K562 (cell line): Measurements from ENCODE around the gene LYZL4. TPM values are rescaled to one million over a fixed set of nuclear protein-coding genes. Genes with fewer than 3 reads are reported as not detected.

Experiments
- ATAC-seq: fragments of 200-7000 bp; cut with Tn5 transposase; 3 replicates; pipeline ENCODE4 v1.9.1; 2020; ENCODE audit warnings: moderate library complexity
- BruUV-seq: library from RNA; stranded (reverse); fragments of 400-500 nt; replicated peaks from 2 replicates; lab custom pipeline; 2021; lab: Mats Ljungman, UMichigan
- CTCF ChIA-PET: fragments of 300-600 bp; formaldehyde crosslinking; extraction: SDS; loops from one replicate; lab custom pipeline; 2021; ENCODE audit warnings: low intra/inter-chr PET ratio; lab: Yijun Ruan, JAX
- POLR2A ChIA-PET: fragments of 300-600, 350-650 bp; sonication (Branson Sonifier 250); formaldehyde crosslinking; extraction: SDS; loops from one replicate; lab custom pipeline; 2021; ENCODE audit warnings: antibody characterized with exemption, inconsistent platforms; lab: Yijun Ruan, JAX
- DNase-seq, 4 experiments: peaks; one replicate each; pipeline versions ENCODE4 v3.0.0 to v3.0.0-alpha.2; 2011 to 2018; ENCODE audit warnings: low spot score in 3 of 4, mixed read lengths in 3 of 4; ENCODE audit errors: extremely low read depth in 1 of 4
- FAIRE-seq: peaks from 2 replicates; lab custom pipeline; 2011; peaks lifted over from hg19 to GRCh38; lab: Jason Lieb, UNC
- H2AFZ ChIP-seq: 2 replicates; pipeline ENCODE4 v1.6.0; 2011; ENCODE audit warnings: low read depth, low read length, control low read depth, inconsistent platforms
- H3K27ac ChIP-seq: fragments of 200-600 bp; 3 replicates; pipeline ENCODE4 v1.8.0; 2011; ENCODE audit warnings: low read depth, mild to moderate bottlenecking, control low read depth, inconsistent platforms, low read length, moderate library complexity, mixed read lengths; ENCODE audit errors: extremely low read depth
- H3K27me3 ChIP-seq, 2 experiments: fragments of 300-600 bp in 1 of 2; 2 replicates in 1 of 2; 3 replicates in 1 of 2; pipeline versions ENCODE4 v1.6.0 to v1.8.0; 2011; ENCODE audit warnings: inconsistent platforms in 2 of 2, low read length in 2 of 2, mild to moderate bottlenecking in 1 of 2, mixed read lengths in 1 of 2, moderate library complexity in 1 of 2; ENCODE audit not compliant: control insufficient read depth in 2 of 2, insufficient read depth in 2 of 2
- H3K36me3 ChIP-seq: fragments of 300-600 bp; 3 replicates; pipeline ENCODE4 v1.8.0; 2011; ENCODE audit warnings: mild to moderate bottlenecking, low read length, inconsistent platforms; ENCODE audit not compliant: control insufficient read depth, insufficient read depth
- H3K4me1 ChIP-seq, 2 experiments: fragments of 200-600 bp in 1 of 2; replicated peaks in 1 of 2; 2 replicates in 1 of 2; 3 replicates in 1 of 2; pipeline versions ENCODE4 v1.5.1 to v1.8.0; 2011; ENCODE audit warnings: inconsistent platforms in 2 of 2, low read length in 2 of 2, mild to moderate bottlenecking in 1 of 2, mixed read lengths in 1 of 2, moderate library complexity in 1 of 2; ENCODE audit not compliant: control insufficient read depth in 2 of 2, insufficient read depth in 2 of 2
- H3K4me2 ChIP-seq: 2 replicates; pipeline ENCODE4 v1.6.1; 2011; ENCODE audit warnings: low read length, control low read depth, inconsistent platforms, mixed read lengths; ENCODE audit not compliant: insufficient read depth
- H3K4me3 ChIP-seq: fragments of 200-600 bp; sonication (generic), shearing (Covaris generic); 2 replicates; pipeline ENCODE4 v1.5.1; 2016; ENCODE audit warnings: control low read depth, inconsistent platforms
- H3K79me2 ChIP-seq: fragments of 200-600 bp; 3 replicates; pipeline ENCODE4 v1.8.0; 2011; ENCODE audit warnings: low read length, inconsistent platforms; ENCODE audit not compliant: control insufficient read depth, insufficient read depth
- H3K9ac ChIP-seq, 2 experiments: 2 replicates each; pipeline versions ENCODE4 v1.6.0 to v1.6.1; 2011; ENCODE audit warnings: low read depth in 2 of 2, low read length in 2 of 2, control low read depth in 1 of 2, inconsistent platforms in 1 of 2, mild to moderate bottlenecking in 1 of 2, mixed read lengths in 1 of 2; ENCODE audit not compliant: insufficient read depth in 1 of 2
- H3K9me1 ChIP-seq: one replicate; pipeline ENCODE4 v1.6.0; 2011; ENCODE audit warnings: inconsistent platforms, mild to moderate bottlenecking, low read length, moderate library complexity; ENCODE audit not compliant: control insufficient read depth, insufficient read depth
- H3K9me3 ChIP-seq: replicated peaks from 2 replicates; pipeline ENCODE4 v1.5.1; 2011; ENCODE audit warnings: low read depth, low read length, inconsistent platforms; ENCODE audit not compliant: control insufficient read depth, insufficient read depth
- H4K20me1 ChIP-seq: replicated peaks from 2 replicates; pipeline ENCODE4 v1.6.1; 2011; ENCODE audit warnings: low read length, inconsistent platforms, mixed read lengths; ENCODE audit not compliant: control insufficient read depth, insufficient read depth
- BRD4 ChIP-seq: fragments of 200-600 bp; sonication (generic); IDR thresholded peaks from 2 replicates; pipeline ENCODE4 v1.6.1; 2017; ENCODE audit warnings: inconsistent platforms
- CEBPG ChIP-seq, 3 experiments: fragments of 200-800 bp in 1 of 3; sonication (Bioruptor generic) in 1 of 3; sonication (generic) in 1 of 3; formaldehyde crosslinking in 1 of 3; IDR thresholded peaks in 2 of 3; conservative IDR thresholded peaks in 1 of 3; 2 replicates each; pipeline versions ENCODE4 v1.6.1 to v1.8.0; 2016 to 2022; ENCODE audit warnings: missing compliant biosample characterization in 2 of 3, missing genetic modification characterization in 2 of 3, mild to moderate bottlenecking in 1 of 3, missing genetic modification reagents in 1 of 3
- COPS2 ChIP-seq: fragments of 450-650 bp; conservative IDR thresholded peaks from 2 replicates; pipeline ENCODE4 v1.6.1; 2016; ENCODE audit warnings: mild to moderate bottlenecking, moderate library complexity
- CREM ChIP-seq: IDR thresholded peaks from 2 replicates; pipeline ENCODE4 v1.6.1; 2014; ENCODE audit warnings: antibody characterized with exemption, low read depth
- E4F1 ChIP-seq: fragments of 250-450 bp; sonication (Bioruptor Pico); IDR thresholded peaks from 2 replicates; pipeline ENCODE4 v1.5.0; 2021; ENCODE audit warnings: mild to moderate bottlenecking, borderline replicate concordance
- ESRRA ChIP-seq: fragments of 450-650 bp; IDR thresholded peaks from 2 replicates; pipeline ENCODE4 v1.6.1; 2014; ENCODE audit warnings: low read depth, mild to moderate bottlenecking, moderate library complexity, borderline replicate concordance
- HEY1 ChIP-seq: fragments of 250-450 bp; sonication (Bioruptor Pico); IDR thresholded peaks from 2 replicates; pipeline ENCODE4 v1.5.0; 2020; ENCODE audit warnings: mild to moderate bottlenecking, moderate library complexity, borderline replicate concordance
- PML ChIP-seq: IDR thresholded peaks from 2 replicates; pipeline ENCODE4 v1.6.1; 2012; ENCODE audit warnings: low read length, inconsistent platforms
- RBBP5 ChIP-seq: fragments of 200-600 bp; sonication (generic); IDR thresholded peaks from 2 replicates; pipeline ENCODE4 v1.6.1; 2012; ENCODE audit warnings: borderline replicate concordance, mild to moderate bottlenecking, low read length, control low read depth, inconsistent platforms; ENCODE audit not compliant: insufficient read depth, poor library complexity, severe bottlenecking
- SMARCA4 ChIP-seq: fragments of 450-650 bp; IDR thresholded peaks from 2 replicates; pipeline ENCODE4 v1.6.1; 2016
- SMARCE1 ChIP-seq: fragments of 450-650 bp; IDR thresholded peaks from 2 replicates; pipeline ENCODE4 v1.7.1; 2016; ENCODE audit warnings: mild to moderate bottlenecking
- ZBTB8A ChIP-seq: fragments of 450-650 bp; IDR thresholded peaks from 2 replicates; pipeline ENCODE4 v1.6.1; 2018; ENCODE audit warnings: mild to moderate bottlenecking, moderate library complexity; ENCODE audit not compliant: partially characterized antibody
- ZEB2 ChIP-seq: fragments of 450-650 bp; IDR thresholded peaks from 2 replicates; pipeline ENCODE4 v1.6.1; 2016
- ZFP1 ChIP-seq: fragments of 450-650 bp; formaldehyde crosslinking; IDR thresholded peaks from 2 replicates; pipeline ENCODE4 v1.4.0; 2020; ENCODE audit warnings: mild to moderate bottlenecking, mixed read lengths
- ZNF518B ChIP-seq: fragments of 250-450 bp; sonication (Bioruptor Pico); IDR thresholded peaks from 2 replicates; pipeline ENCODE4 v1.5.0; 2021; ENCODE audit warnings: mild to moderate bottlenecking, moderate library complexity
- ZNF551 ChIP-seq: fragments of 250-450 bp; sonication (Bioruptor Pico); IDR thresholded peaks from 2 replicates; pipeline ENCODE4 v1.5.0; 2021; ENCODE audit warnings: mild to moderate bottlenecking, moderate library complexity
- ZNF75A ChIP-seq: fragments of 450-650 bp; formaldehyde crosslinking; IDR thresholded peaks from 2 replicates; pipeline ENCODE4 v1.4.0; 2020; ENCODE audit warnings: mild to moderate bottlenecking
- ZNF76 ChIP-seq: fragments of 250-450 bp; sonication (Bioruptor Pico); IDR thresholded peaks from 2 replicates; pipeline ENCODE4 v1.4.0; 2020; ENCODE audit warnings: mild to moderate bottlenecking, moderate library complexity, borderline replicate concordance
- WGBS: fragments of 100-300 bp; shearing (Covaris generic); methylation state at CpG from one replicate; pipeline ENCODE4 v1.1.6; 2016; ENCODE audit warnings: low coverage, mixed read lengths; ENCODE audit not compliant: insufficient coverage; ENCODE audit errors: missing lambda C conversion rate; 5-methylcytosine and 5-hydroxymethylcytosine counted together
- in situ Hi-C: fragments of 300-500 bp; cut with MboI; formaldehyde crosslinking; loops from 4 replicates; pipeline ENCODE4 v1.15.0; 2018; ENCODE audit warnings: inconsistent platforms, mixed read lengths
- intact Hi-C: fragments of 100-400 bp; cut with micrococcal nuclease; formaldehyde crosslinking; loops from 2 replicates; pipeline ENCODE4 v1.14.2; 2022
- polyA plus RNA-seq, 8 experiments: library from polyadenylated mRNA; depleted of rRNA in 4 of 8; stranded (reverse) in 5 of 8; unstranded in 3 of 8; fragments of >200 nt; fragmentation: Nextera tagmentation in 2 of 8; fragmentation: Illumina TruSeq in 1 of 8; extraction: Ambion mirVana in 2 of 8; extraction: Trizol in 1 of 8; gene quantifications; 2 replicates each; pipeline versions ENCODE4 v1.2.1 to v1.2.3, GENCODE V29; 2011 to 2014; ENCODE audit warnings: inconsistent platforms in 1 of 8, missing spikeins in 1 of 8
- total RNA-seq, 7 experiments: library from RNA; depleted of rRNA in 6 of 7; stranded (reverse); fragments of >200 nt in 6 of 7; fragmentation: Illumina TruSeq in 2 of 7; extraction: Trizol in 2 of 7; gene quantifications; 2 replicates each; pipeline versions ENCODE4 v1.2.1 to v1.2.3, GENCODE V29; 2011 to 2021; ENCODE audit warnings: low replicate concordance in 1 of 7

LYZL4 gene
- total and polyA plus RNA-seq, 9 of the 15 experiments (the other 6 are each of a cell fraction or from before 2014, with no cell fraction given): not detected

DNA sequence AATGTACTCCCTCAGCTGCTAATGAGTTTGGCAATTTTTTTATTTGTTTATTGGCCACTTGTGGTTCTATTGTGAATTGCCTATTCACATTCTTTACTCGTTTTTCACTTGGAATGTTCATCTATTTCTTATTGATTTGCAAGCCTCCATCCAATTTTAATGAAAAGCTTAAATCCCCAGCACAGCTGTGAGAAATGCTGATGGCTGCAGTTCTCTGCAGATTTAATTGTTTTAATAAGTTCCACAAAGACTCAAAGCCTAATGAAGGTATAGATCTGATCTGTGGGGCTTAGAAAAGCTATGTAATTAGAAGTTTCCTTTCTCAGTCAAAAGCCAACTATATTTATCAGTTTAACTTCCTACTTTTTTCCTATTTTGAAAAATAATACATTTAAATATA, 41.5 kb downstream of the LYZL4 start (continued):
- TF ChIP-seq ZNF76: no peak
- no peak for TF ChIP-seq CEBPG (CRISPR knock-in tag; IDR thresholded peaks at IDR 0.05)
- TF ChIP-seq CEBPG (tag; conservative IDR thresholded peaks at IDR 0.05 in 1 of 2, IDR thresholded peaks at IDR 0.05 in 1 of 2): no peak
- no peak for TF ChIP-seq SMARCA4
- TF ChIP-seq COPS2: no peak
- TF ChIP-seq PML: no peak

DNA sequence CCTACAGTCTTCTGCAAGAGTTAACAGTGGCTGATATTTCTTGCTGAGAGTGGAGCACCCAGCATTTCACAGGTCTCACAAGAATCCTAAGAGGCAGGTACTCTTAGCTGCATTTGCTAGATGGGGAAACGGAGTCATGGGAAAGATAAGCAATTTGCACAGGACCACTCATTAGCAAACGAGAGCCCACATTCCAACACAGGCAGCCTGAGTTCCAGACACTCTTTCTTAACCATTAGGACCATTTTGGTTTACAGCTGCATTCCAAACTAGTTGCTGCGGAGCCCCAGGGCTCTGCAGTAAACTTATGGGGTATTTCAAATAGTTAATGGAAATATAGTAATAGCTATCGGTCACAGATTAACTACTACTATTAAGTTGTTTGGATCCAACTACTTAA, 42.5 kb downstream of the LYZL4 start:
- no peaks in the 10 kb centered on the region for H3K79me2 ChIP-seq
- no TSS peak for BruUV-seq
- no peak for FAIRE-seq
- 4% methylated on average over 4 of the region's 4 CpGs for WGBS
- no peaks in the 10 kb centered on the region for H3K9me1 ChIP-seq
- H3K36me3 ChIP-seq: no peaks in the 10 kb centered on the region
- 0 out of 2 replicates have a peak, but pooled peaks cover 2% of the 10 kb centered on the region for H3K9me3 ChIP-seq
- no peak overlapping the region for H3K27ac ChIP-seq
- H2AFZ ChIP-seq: no peak overlapping the region
- in situ Hi-C loops (no loop called here), intact Hi-C loops (no loop called here)
- H3K4me2 ChIP-seq: no peak overlapping the region
- H3K27me3 ChIP-seq: no peaks in the 10 kb centered on the region
- no peaks in the 10 kb centered on the region for H4K20me1 ChIP-seq
- DNase-seq: no peak
- H3K9ac ChIP-seq: no peak overlapping the region
- H3K4me1 ChIP-seq: no peaks in the 10 kb centered on the region
- ChIA-PET POLR2A (interaction anchor here (1.1 kb wide), 1 partner anchor 11 kb away, joined by 5 read pairs; no protein-coding TSS in a partner anchor), CTCF (no interaction called here)
- H3K4me3 ChIP-seq: no peak overlapping the region
- no peak for ATAC-seq
- TF ChIP-seq CREM (no peak), ZBTB8A (no peak), BRD4 (no peak), SMARCE1 (no peak), ZNF518B (no peak), E4F1 (CRISPR knock-in tag) (no peak), ESRRA (no peak), HEY1 (no peak), ZEB2 (no peak), ZNF551 (no peak), RBBP5 (no peak), ZNF75A (CRISPR knock-in tag) (no peak), ZFP1 (CRISPR knock-in tag) (no peak)
